MCF 10A (cell line): Measurements from ENCODE around the gene PCDHGA11. TPM values are rescaled to one million over a fixed set of nuclear protein-coding genes. Genes with fewer than 3 reads are reported as not detected.

Experiments used
- BruUV-seq: library from RNA; stranded (reverse); fragments of 400-500 nt; replicated peaks from 2 replicates; lab custom pipeline; 2021; lab: Mats Ljungman, UMichigan
- CTCF ChIA-PET: fragments of 300-600 bp; sonication (Branson Sonifier 250); formaldehyde crosslinking; extraction: SDS; loops from one replicate; lab custom pipeline; 2021; ENCODE audit warnings: antibody characterized with exemption, inconsistent platforms; lab: Yijun Ruan, JAX
- POLR2A ChIA-PET: fragments of 300-600, 350-650 bp; sonication (Branson Sonifier 250); formaldehyde crosslinking; extraction: SDS; loops from one replicate; lab custom pipeline; 2020; ENCODE audit warnings: antibody characterized with exemption, inconsistent platforms; lab: Yijun Ruan, JAX
- DNase-seq: peaks from one replicate; pipeline ENCODE4 v3.0.0-alpha.2; 2018; ENCODE audit not compliant: unreplicated experiment
- H3K27ac Mint-ChIP-seq: one replicate; pipeline ENCODE4 v1.8.0; 2022; ENCODE audit warnings: mild to moderate bottlenecking, low read depth, mixed read lengths; ENCODE audit not compliant: unreplicated experiment
- H3K27me3 Mint-ChIP-seq: one replicate; pipeline ENCODE4 v1.8.0; 2022; ENCODE audit warnings: mixed read lengths; ENCODE audit not compliant: insufficient read depth, unreplicated experiment
- H3K36me3 Mint-ChIP-seq: one replicate; pipeline ENCODE4 v1.8.0; 2022; ENCODE audit warnings: mild to moderate bottlenecking, moderate library complexity, mixed read lengths; ENCODE audit not compliant: insufficient read depth, unreplicated experiment
- H3K4me1 Mint-ChIP-seq: one replicate; pipeline ENCODE4 v1.8.0; 2022; ENCODE audit warnings: mixed read lengths; ENCODE audit not compliant: insufficient read depth, unreplicated experiment
- H3K4me3 Mint-ChIP-seq: one replicate; pipeline ENCODE4 v1.8.0; 2022; ENCODE audit warnings: mild to moderate bottlenecking, moderate library complexity, mixed read lengths; ENCODE audit not compliant: unreplicated experiment
- H3K9me3 Mint-ChIP-seq: one replicate; pipeline ENCODE4 v1.8.0; 2022; ENCODE audit warnings: mixed read lengths; ENCODE audit not compliant: unreplicated experiment
- CTCF ChIP-seq: fragments of 200-600 bp; IDR thresholded peaks from one replicate; pipeline ENCODE4 v1.8.0; 2022; ENCODE audit warnings: antibody characterized with exemption, mild to moderate bottlenecking; ENCODE audit not compliant: unreplicated experiment
- intact Hi-C: fragments of 100-400 bp; cut with micrococcal nuclease; formaldehyde crosslinking; loops from 2 replicates; pipeline ENCODE4 v1.14.1; 2022
- total RNA-seq: library from RNA; stranded (reverse); gene quantifications from 2 replicates; pipeline ENCODE4 v1.2.3, GENCODE V29; 2022

PCDHGA11 gene
- total RNA-seq, 1 experiment from 2014 or later, result 0.30 TPM

DNA sequence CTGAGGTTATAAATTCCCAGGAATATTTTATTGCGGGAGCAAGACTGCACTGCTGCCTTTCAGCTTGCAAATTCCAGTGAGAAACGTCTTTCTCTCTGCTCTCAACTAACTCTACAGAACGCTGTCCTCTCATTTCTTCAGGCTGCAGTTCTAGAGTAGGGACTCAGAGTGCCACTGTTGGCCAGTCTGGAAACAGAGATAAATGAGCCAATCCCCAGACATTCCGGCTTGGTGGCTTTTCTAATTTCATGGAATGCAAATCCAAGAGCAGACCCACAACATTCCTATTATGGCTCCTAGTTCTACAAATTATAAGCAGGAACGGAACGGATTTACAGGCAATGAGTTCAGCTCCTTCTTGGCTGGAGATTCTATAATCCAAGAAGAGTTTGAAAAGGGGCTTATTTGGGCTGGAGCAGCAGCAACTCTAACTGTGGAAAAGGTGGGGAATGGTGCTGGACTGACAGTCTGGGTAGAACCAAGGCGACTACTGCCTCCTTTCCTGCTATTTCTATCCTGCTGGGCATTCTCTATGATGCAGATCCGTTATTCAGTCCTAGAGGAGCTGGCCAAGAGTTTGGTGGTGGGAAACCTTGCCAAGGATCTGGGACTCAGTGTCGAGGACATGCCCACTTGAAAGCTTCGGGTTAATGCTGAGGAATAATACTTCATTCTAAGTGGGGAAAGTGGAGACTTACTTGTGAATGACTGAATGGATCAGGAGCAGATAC, 18.7 kb downstream of the PCDHGA11 start:
- Mint-ChIP-seq H3K36me3 (peaks cover 4% of the 10 kb centered on the region), H3K27ac (no peak overlapping the region)
- intact Hi-C loops, result no loop called here

DNA sequence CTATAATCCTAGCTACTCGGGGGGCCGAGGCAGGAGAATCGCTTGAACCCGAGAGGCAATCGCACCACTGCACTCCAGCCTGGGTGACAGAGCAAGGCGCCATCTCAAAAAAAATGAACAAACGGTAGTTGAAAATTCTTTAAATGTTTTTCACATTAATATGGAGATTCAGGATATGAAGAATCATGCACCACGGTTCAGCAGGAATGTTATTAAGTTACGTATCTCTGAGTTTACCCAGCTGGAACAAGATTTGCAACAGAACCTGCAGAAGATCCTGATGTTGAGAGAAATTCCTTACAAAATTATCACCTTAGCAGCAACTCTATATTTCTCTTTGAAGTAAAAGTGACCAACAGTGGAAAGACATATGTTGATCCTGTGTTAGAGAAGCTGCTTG, 19.5 kb downstream of the PCDHGA11 start:
- POLR2A ChIA-PET, result interaction anchor here (0.7 kb wide), 1 partner anchor 10 kb away, joined by 3 read pairs; the partner anchor contains the start of gene PCDHGA12
- no peak overlapping the region for H3K27ac Mint-ChIP-seq
- intact Hi-C loops, result no loop called here
- no peak for DNase-seq
- H3K27me3 Mint-ChIP-seq, result no peaks in the 10 kb centered on the region
- H3K9me3 Mint-ChIP-seq, result peaks cover 14% of the 10 kb centered on the region
- BruUV-seq, result no TSS peak
- CTCF ChIA-PET, result interaction anchor here (0.5 to 0.8 kb wide), 5 partner anchors 23 to 161 kb away, joined by 3 to 4 read pairs (median 3); partner anchors contain the start of gene PCDHGB7
- H3K4me3 Mint-ChIP-seq, result no peak overlapping the region
- H3K4me1 Mint-ChIP-seq, result no peaks in the 10 kb centered on the region
- no peak for TF ChIP-seq CTCF
- peaks cover 4% of the 10 kb centered on the region for H3K36me3 Mint-ChIP-seq

More for the DNA sequence above, 18.7 kb downstream of the PCDHGA11 start:
- BruUV-seq, result no TSS peak
- CTCF ChIA-PET, result interaction anchor here (0.6 to 1.5 kb wide), 7 partner anchors 9 to 520 kb away, joined by 3 to 5 read pairs (median 3); partner anchors contain the start of genes PCDHGA12 and PCDHGB7
- TF ChIP-seq CTCF, result no peak
- no peak overlapping the region for H3K4me3 Mint-ChIP-seq
- DNase-seq, result no peak
- H3K27me3 Mint-ChIP-seq, result no peaks in the 10 kb centered on the region
- peaks cover 20% of the 10 kb centered on the region for H3K9me3 Mint-ChIP-seq
- no peaks in the 10 kb centered on the region for H3K4me1 Mint-ChIP-seq
- POLR2A ChIA-PET, result interaction anchor here (0.7 kb wide), 1 partner anchor 9 kb away, joined by 3 read pairs; the partner anchor contains the start of gene PCDHGA12

DNA sequence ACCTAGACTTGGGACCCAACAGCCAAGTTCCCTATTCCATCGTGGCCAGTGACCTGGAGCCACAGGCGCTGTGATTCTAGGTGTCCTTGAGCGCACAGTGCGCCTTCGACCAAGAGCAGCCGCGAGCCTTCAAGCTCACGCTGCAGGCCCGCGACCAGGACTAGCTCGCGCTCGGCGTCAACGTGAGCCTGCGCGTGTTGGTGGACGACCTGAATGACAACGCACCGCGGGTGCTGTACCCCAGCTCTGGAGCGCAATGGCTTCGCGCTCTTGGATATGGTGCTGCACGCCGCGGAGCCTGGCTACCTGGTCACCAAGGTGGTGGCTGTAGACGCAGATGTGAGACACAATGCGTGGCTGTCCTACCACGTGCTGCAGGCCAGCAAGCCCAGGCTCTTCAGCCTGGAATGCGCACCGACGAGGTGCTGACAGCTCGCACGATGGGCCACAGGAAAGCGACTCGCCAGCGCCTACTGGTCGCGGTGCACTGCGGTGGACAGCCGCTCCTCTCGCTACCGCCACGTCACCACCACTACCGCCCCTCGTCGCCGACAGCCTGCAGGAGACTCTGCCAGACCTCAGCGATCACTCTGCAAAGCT, 20.8 kb downstream of the PCDHGA11 start:
- CTCF ChIA-PET, result interaction anchor here (1.2 kb wide), 1 partner anchor 16 kb away, joined by 3 read pairs; no protein-coding TSS in a partner anchor
- BruUV-seq, result no TSS peak

More for the DNA sequence above, 20.8 kb downstream of the PCDHGA11 start:
- POLR2A ChIA-PET, result interaction anchor here (0.7 kb wide), 1 partner anchor 17 kb away, joined by 3 read pairs; no protein-coding TSS in a partner anchor
- Mint-ChIP-seq H3K4me3 (no peak overlapping the region), H3K27me3 (no peaks in the 10 kb centered on the region), H3K9me3 (peaks cover 23% of the 10 kb centered on the region), H3K27ac (no peak overlapping the region), H3K36me3 (peaks cover 4% of the 10 kb centered on the region), H3K4me1 (no peaks in the 10 kb centered on the region)
- intact Hi-C loops, result no loop called here
- no peak for TF ChIP-seq CTCF
- DNase-seq, result no peak
